Measurements from ENCODE around the gene POLR2H. TPM values are rescaled to one million over a fixed set of nuclear protein-coding genes. Genes with fewer than 3 reads are reported as not detected.

POLR2H gene
- total RNA-seq, 6 donors from 2014 or later = 41.4 to 235 (median 66.2) TPM

GRCh38 chr3:184315871-184316661 lies 45.4 kb upstream of the POLR2H start:
- Histone ChIP-seq H3K36me3 (peaks cover 5 to 37% (median 22%) of the 10 kb centered on the region in 4 donors), H3K27ac (peak overlapping the region; percentile 97 to 98 (median 98)), H3K4me1 (peaks cover 54 to 64% (median 58%) of the 10 kb centered on the region in 4 donors), H3K27me3 (no peaks in the 10 kb centered on the region), H3K4me3 (peak overlapping the region; percentile 83 to 93 (median 88)), H3K9me3 (no peaks in the 10 kb centered on the region)
- TF ChIP-seq POLR2A (IDR thresholded peaks at IDR 0.05) (no peak), POLR2AphosphoS5 (IDR thresholded peaks at IDR 0.05) (no peak), EP300 (IDR thresholded peaks at IDR 0.05) (no peak)
- TF ChIP-seq, protein P1, sequence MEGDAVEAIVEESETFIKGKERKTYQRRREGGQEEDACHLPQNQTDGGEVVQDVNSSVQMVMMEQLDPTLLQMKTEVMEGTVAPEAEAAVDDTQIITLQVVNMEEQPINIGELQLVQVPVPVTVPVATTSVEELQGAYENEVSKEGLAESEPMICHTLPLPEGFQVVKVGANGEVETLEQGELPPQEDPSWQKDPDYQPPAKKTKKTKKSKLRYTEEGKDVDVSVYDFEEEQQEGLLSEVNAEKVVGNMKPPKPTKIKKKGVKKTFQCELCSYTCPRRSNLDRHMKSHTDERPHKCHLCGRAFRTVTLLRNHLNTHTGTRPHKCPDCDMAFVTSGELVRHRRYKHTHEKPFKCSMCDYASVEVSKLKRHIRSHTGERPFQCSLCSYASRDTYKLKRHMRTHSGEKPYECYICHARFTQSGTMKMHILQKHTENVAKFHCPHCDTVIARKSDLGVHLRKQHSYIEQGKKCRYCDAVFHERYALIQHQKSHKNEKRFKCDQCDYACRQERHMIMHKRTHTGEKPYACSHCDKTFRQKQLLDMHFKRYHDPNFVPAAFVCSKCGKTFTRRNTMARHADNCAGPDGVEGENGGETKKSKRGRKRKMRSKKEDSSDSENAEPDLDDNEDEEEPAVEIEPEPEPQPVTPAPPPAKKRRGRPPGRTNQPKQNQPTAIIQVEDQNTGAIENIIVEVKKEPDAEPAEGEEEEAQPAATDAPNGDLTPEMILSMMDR (IDR thresholded peaks at IDR 0.05) = no peak
- ATAC-seq (ENCODE audit: low FRiP score in 2 of 2) (no peak), DNase-seq (peak in 1 of 2 donors; percentile 42)
- WGBS, 2 donors = 28 to 51% methylated on average over 4 to 16 of the region's 16 CpGs

DNA sequence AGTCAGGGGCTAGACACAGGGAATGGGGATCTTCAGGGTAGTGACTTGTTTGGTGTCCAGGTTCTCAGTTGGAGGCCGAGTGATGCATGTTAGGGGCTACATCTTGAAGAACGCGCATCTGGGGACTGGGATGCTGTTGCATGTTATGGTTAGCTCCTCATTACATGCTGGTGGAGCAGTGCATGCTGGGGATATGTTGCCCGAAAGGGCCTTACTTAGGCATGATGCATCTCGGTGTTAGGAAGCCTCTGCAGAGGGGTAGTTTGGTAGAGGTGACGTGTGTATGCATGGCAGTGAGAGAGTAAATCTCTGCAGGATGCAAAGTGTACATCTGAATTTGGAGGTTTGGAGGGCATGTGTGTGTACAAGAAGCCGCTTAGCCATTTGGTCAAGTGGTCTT lies 44.7 kb upstream of the POLR2H start:
- Histone ChIP-seq H3K36me3 (peaks cover 12 to 44% (median 29%) of the 10 kb centered on the region in 4 donors), H3K27ac (peak overlapping the region in 3 of 4 donors; percentile 98)

GRCh38 chr3:184317201-184317600 lies 44.3 kb upstream of the POLR2H start:
- Histone ChIP-seq H3K27me3 (no peaks in the 10 kb centered on the region), H3K27ac (peak overlapping the region in 3 of 4 donors; percentile 4 to 86 (median 85)), H3K9me3 (no peaks in the 10 kb centered on the region), H3K4me3 (peak overlapping the region in 1 of 4 donors; percentile 87), H3K36me3 (peaks cover 16 to 48% (median 33%) of the 10 kb centered on the region in 4 donors), H3K4me1 (peaks cover 60 to 75% (median 65%) of the 10 kb centered on the region in 4 donors)
- ATAC-seq (ENCODE audit: low FRiP score in 2 of 2) = no peak
- WGBS, 2 donors = 51 to 64% methylated on average over 5 of the region's 5 CpGs
- DNase-seq = peak in 1 of 2 donors; percentile 52
- TF ChIP-seq, protein P1 (IDR thresholded peaks at IDR 0.05) = no peak
- TF ChIP-seq POLR2A (IDR thresholded peaks at IDR 0.05) = no peak
- TF ChIP-seq POLR2AphosphoS5 (IDR thresholded peaks at IDR 0.05) = no peak

More for the DNA sequence above, 44.7 kb upstream of the POLR2H start:
- no peak for ATAC-seq (ENCODE audit: low FRiP score in 2 of 2)
- Histone ChIP-seq H3K9me3 (no peaks in the 10 kb centered on the region), H3K27me3 (no peaks in the 10 kb centered on the region), H3K4me1 (peaks cover 60 to 71% (median 62%) of the 10 kb centered on the region in 4 donors), H3K4me3 (peak overlapping the region in 3 of 4 donors; percentile 87 to 93 (median 88))
- DNase-seq = no peak
- TF ChIP-seq, protein P1 (IDR thresholded peaks at IDR 0.05) = no peak
- TF ChIP-seq POLR2A (IDR thresholded peaks at IDR 0.05) (no peak), EP300 (IDR thresholded peaks at IDR 0.05) (no peak), POLR2AphosphoS5 (IDR thresholded peaks at IDR 0.05) (no peak)
- 64 to 85% methylated on average over 7 of the region's 7 CpGs for WGBS, 2 donors

DNA sequence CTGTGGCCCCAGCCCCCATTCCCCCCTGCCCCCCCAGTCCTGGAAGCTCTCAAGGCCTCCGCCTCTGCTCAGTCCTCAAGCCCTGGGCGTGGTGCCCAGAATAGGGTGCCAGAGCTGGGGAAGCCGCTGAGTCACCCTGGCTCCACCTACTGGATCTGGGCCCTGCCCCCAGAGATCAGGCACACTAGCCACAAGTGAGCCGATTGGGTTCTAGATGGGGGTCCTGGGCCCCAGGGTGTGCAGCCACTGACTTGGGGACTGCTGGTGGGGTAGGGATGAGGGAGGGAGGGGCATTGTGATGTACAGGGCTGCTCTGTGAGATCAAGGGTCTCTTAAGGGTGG lies 41.4 kb upstream of the POLR2H start:
- Histone ChIP-seq H3K36me3 (peaks cover 44 to 77% (median 62%) of the 10 kb centered on the region in 4 donors), H3K27ac (peak overlapping the region; percentile 83 to 92 (median 86)), H3K4me3 (peak overlapping the region in 3 of 4 donors; percentile 4 to 43 (median 41)), H3K9me3 (no peaks in the 10 kb centered on the region), H3K27me3 (no peaks in the 10 kb centered on the region), H3K4me1 (peaks cover 56 to 71% (median 63%) of the 10 kb centered on the region in 4 donors)
- TF ChIP-seq, protein P1 (IDR thresholded peaks at IDR 0.05) = no peak
- peak in 1 of 4 donors; percentile 38 for TF ChIP-seq EP300 (IDR thresholded peaks at IDR 0.05)
- TF ChIP-seq POLR2A (IDR thresholded peaks at IDR 0.05) = no peak
- peak in 1 of 2 donors; percentile 7 for TF ChIP-seq POLR2AphosphoS5 (IDR thresholded peaks at IDR 0.05)
- peak; percentile 79 to 98 for DNase-seq
- ATAC-seq (ENCODE audit: low FRiP score in 2 of 2) = peak; percentile 94
- WGBS, 2 donors = 0 to 3% methylated on average over 1 to 4 of the region's 4 CpGs
